Colonic mucosa (tissue), 4 donors: ENCODE data around the gene HOXC10. TPM values are rescaled to one million over a fixed set of nuclear protein-coding genes. Genes with fewer than 3 reads are reported as not detected.

Experiments
- DNase-seq: peaks from one replicate; pipeline ENCODE4 v3.0.0-alpha.2; 2020
- H3K27ac ChIP-seq: fragments of 200-600 bp; one replicate; pipeline ENCODE4 v1.8.0; 2021
- H3K27me3 ChIP-seq: fragments of 200-600 bp; one replicate; pipeline ENCODE4 v1.8.0; 2021
- H3K36me3 ChIP-seq: fragments of 200-600 bp; one replicate; pipeline ENCODE4 v1.8.0; 2021
- H3K4me1 ChIP-seq: fragments of 200-600 bp; one replicate; pipeline ENCODE4 v1.8.0; 2021; ENCODE audit warnings: mild to moderate bottlenecking
- H3K4me3 ChIP-seq: fragments of 200-600 bp; one replicate; pipeline ENCODE4 v1.8.0; 2021
- H3K9ac ChIP-seq, 2 donors: one replicate each; pipeline ENCODE4 v1.7.0; 2013; ENCODE audit warnings: control low read depth in 2 of 2, low read depth in 2 of 2, low read length in 2 of 2
- H3K9me3 ChIP-seq: fragments of 200-600 bp; one replicate; pipeline ENCODE4 v1.8.0; 2021
- intact Hi-C: fragments of 100-400 bp; cut with DNase I; formaldehyde crosslinking; loops from one replicate; pipeline ENCODE4 v1.14.1; 2022
- total RNA-seq, 2 donors: library from RNA; stranded (reverse); fragmentation: NEBNext Ultra II Directional in 1 of 2; extraction: Animal tissue kit (Norgen Biotek cat#: 25700) in 1 of 2; gene quantifications; one replicate each; pipeline ENCODE4 v1.2.1, GENCODE V29; 2021
- TF ChIP-seq, protein P1 (sequence below): fragments of 200-600 bp; IDR thresholded peaks from one replicate; pipeline ENCODE4 v1.8.0; 2022; ENCODE audit warnings: antibody characterized with exemption, mild to moderate bottlenecking
- donor health status: healthy.
- donor health status: DM: no; HTN: no; CAD: no.
- donor health status: DM: no; HTN: no; CAD: no.

HOXC10 gene
- total RNA-seq, 2 donors from 2014 or later = not detected

DNA sequence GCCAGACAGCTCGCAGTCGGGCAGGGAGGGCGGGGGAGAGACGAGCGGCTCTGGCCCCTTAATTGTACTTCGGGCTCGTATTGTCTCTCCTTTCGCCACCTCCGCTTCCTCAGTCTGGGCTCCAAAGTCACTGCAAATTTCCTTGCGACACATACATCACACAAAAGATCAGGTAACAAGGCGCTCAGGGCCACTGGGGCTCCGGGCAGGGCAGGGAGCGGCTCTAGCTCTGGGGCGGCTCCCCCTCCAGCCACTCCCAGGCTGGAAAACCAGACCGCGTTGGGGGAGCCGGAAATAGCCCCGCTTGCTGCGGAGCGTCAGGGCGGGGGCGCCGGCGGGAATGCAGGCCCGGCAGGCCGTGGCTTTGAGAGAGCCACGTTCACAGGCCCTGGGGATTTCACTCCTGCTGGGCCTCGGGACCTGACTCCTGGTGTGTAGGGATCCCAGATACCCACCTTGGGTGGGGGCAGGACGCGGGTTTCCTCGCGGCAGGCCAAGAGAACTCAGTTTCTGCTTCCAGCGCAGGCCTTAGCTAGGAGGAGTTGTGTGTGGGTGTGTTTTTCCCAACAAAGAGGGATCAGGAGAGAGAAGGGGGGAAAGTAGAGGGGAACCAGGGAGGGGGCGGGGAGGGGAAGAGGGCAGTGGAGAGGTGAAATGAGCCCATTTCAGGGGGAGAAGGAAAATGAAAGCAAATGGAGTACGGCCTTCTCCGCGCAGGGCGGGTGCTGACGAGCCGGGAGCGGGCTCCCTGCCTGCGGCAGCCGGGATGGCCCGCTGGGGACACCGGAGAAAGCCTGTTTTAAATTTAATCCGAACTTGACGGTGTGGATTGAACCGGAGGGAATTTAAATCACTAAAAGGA lies 10.7 kb downstream of the HOXC10 start:
- H3K27ac ChIP-seq = no peak overlapping the region

DNA sequence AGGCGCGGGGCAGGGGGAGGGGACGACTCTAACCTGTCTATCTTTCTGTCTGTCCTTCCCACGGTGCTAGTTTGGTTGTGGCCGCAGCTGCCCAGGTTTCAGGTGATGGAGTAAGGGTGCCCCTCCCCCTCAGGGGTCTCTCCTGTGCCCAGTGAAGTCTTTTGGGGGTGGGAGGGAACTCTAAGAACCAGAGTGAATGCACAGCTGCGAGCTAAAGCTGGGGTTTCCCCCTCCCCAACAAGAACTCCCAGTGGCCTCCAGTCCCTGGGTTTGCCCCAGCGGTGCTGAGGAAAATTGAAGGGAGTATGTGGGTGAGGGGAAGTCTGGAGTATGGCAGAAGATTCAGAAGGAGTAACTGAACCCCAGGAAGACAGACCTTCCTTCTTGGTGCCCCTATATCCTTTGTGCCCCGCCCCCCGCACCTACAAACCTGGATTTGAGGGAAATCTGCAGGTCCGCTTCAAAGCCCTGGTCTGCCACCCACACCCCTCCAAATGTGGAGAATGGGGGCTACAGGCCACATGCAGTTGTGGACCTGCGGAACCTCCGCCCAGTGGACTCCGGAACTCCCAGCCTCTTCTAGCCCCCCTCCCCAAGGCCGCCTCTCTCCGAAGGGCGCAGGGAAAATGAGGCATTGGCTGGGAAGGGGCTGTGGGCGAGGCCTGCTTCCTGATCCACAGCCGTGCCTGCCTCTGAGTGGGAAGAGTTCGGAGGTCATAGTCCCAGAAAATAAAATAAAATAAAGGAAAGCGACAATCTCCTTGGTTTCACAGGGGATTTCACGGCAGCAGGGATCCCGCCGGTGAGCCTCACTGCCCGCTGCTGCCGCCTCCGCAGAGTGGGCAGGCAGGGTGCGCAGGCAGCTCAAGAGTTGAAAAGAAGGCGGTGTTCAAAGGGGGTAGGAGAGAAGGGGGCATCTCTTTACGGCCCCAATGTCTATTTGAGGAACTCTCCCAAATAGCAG lies 11.6 kb downstream of the HOXC10 start:
- intact Hi-C loops = no loop called here
- no peaks in the 10 kb centered on the region for H3K36me3 ChIP-seq
- H3K9me3 ChIP-seq = no peaks in the 10 kb centered on the region
- H3K4me3 ChIP-seq = peak overlapping the region; percentile 37
- peaks cover 100% of the 10 kb centered on the region for H3K27me3 ChIP-seq
- TF ChIP-seq, protein P1, sequence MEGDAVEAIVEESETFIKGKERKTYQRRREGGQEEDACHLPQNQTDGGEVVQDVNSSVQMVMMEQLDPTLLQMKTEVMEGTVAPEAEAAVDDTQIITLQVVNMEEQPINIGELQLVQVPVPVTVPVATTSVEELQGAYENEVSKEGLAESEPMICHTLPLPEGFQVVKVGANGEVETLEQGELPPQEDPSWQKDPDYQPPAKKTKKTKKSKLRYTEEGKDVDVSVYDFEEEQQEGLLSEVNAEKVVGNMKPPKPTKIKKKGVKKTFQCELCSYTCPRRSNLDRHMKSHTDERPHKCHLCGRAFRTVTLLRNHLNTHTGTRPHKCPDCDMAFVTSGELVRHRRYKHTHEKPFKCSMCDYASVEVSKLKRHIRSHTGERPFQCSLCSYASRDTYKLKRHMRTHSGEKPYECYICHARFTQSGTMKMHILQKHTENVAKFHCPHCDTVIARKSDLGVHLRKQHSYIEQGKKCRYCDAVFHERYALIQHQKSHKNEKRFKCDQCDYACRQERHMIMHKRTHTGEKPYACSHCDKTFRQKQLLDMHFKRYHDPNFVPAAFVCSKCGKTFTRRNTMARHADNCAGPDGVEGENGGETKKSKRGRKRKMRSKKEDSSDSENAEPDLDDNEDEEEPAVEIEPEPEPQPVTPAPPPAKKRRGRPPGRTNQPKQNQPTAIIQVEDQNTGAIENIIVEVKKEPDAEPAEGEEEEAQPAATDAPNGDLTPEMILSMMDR = no peak
- peaks cover 9% of the 10 kb centered on the region for H3K4me1 ChIP-seq
- H3K9ac ChIP-seq = no peak overlapping the region
- no peak overlapping the region for H3K27ac ChIP-seq
- no peak for DNase-seq

More for the DNA sequence above, 10.7 kb downstream of the HOXC10 start:
- H3K27me3 ChIP-seq = peaks cover 100% of the 10 kb centered on the region
- intact Hi-C loops = no loop called here
- H3K4me3 ChIP-seq = peak overlapping the region; percentile 37
- peak overlapping the region in 1 of 2 donors; percentile 19 for H3K9ac ChIP-seq
- TF ChIP-seq, protein P1 = no peak
- no peaks in the 10 kb centered on the region for H3K36me3 ChIP-seq
- no peaks in the 10 kb centered on the region for H3K9me3 ChIP-seq
- DNase-seq = no peak
- peaks cover 9% of the 10 kb centered on the region for H3K4me1 ChIP-seq

DNA sequence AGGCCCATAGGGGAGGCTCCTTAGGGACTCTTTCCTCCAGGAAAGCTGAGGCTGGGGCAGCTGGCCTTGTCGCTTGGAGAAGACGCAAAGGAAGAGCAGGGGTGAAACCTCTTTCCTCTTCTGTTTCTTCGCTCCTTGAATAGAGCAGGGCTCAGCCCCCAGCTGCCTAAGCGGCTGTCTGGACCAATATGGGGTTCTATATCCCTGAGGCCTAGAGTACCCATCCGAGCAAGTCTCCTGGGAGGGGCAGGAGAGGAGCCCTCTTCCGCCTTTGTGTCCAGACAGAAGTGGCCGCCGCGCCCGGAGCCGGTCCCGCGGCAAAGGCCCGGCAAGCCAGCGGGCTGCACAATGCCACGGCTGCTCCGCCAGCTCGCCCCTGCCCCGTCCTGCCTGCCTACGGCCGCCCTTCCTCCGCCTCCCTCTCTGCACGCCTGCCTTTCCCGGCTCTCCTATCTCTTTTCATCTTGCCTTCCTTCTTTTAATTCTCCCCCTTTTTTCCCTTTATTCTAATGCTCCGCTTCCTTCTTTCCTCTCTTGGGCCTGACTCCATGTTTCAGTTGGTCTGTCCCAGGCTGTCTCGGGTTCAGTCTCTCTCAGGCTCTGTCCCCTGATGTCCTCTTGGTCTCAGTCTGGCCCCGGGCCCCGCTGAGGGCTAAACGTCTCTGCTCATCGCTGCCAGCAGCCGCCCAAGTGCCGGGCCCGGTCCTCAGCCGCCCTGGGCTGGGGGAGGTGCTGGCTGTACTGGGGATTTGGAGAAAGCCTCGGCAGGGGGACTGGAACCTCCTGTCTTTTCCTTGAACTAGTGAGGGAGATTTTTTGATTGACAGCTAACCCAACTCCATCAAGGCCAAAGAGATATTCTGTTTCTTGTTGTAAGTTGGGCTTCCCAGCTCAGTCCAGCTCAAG lies 12.5 kb downstream of the HOXC10 start:
- no peak overlapping the region for H3K9ac ChIP-seq
- H3K27me3 ChIP-seq = peaks cover 100% of the 10 kb centered on the region
- peaks cover 9% of the 10 kb centered on the region for H3K4me1 ChIP-seq
- H3K27ac ChIP-seq = no peak overlapping the region
- DNase-seq = no peak
- intact Hi-C loops = no loop called here
- TF ChIP-seq, protein P1 = no peak
- no peak overlapping the region for H3K4me3 ChIP-seq
- no peaks in the 10 kb centered on the region for H3K9me3 ChIP-seq
- H3K36me3 ChIP-seq = no peaks in the 10 kb centered on the region

DNA sequence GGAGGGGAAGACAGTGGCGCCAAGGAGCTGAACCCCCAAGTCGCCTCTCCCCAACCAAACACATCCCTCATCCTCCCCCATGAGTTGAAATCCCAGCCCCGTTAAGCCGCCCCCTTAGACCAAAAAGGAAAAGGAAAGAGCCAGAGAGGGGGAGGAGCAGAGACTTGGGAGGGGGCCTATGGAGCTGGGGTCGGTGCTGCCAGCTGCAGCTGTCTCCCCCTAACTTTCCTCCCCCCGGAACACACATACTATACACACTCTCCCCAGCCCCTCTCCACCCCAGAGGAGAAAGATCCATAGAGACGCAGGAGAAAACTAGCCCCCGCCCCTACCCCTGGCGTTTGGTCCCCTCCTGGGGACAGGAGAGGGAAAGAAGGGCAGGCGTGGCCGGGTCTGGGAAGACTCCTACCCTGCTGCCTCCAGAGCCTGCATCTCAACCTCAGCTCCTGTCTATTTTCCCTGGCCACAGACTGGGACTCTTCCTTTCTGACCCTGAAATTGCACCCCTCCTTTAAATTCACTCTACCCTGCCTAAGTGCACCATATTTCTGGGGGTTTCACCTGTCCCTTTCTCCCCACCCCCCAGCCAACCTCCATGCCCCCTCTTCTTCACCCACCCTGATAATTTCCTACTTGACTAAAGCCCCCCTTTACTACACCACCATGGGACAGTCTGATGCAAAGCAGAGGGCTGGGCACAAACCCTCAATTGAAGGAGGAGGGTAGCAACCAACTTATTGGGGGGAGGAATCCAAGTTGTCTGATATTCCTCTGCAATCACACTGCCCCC lies 13.4 kb downstream of the HOXC10 start:
- intact Hi-C loops = no loop called here
- peaks cover 9% of the 10 kb centered on the region for H3K4me1 ChIP-seq
- peaks cover 100% of the 10 kb centered on the region for H3K27me3 ChIP-seq
- TF ChIP-seq, protein P1 = no peak
- H3K36me3 ChIP-seq = no peaks in the 10 kb centered on the region
- no peak for DNase-seq
- H3K4me3 ChIP-seq = no peak overlapping the region
- no peak overlapping the region for H3K27ac ChIP-seq
- no peak overlapping the region for H3K9ac ChIP-seq
- no peaks in the 10 kb centered on the region for H3K9me3 ChIP-seq
